ENCODE data around the gene SNAI3. TPM values are rescaled to one million over a fixed set of nuclear protein-coding genes. Genes with fewer than 3 reads are reported as not detected.

SNAI3 gene
- total and polyA plus RNA-seq, 2 experiments from 2014 or later: 2.9 to 3.7 TPM

GRCh38 chr16:88720396-88720970 lies 34.2 kb upstream of the SNAI3 start:
- Histone ChIP-seq H3K27me3 (no peaks in the 10 kb centered on the region), H3K36me3 (peaks cover 26% of the 10 kb centered on the region), H3K4me3 (no peak overlapping the region), H3K9me3 (ENCODE audit: low read depth) (no peaks in the 10 kb centered on the region), H3K4me1 (ENCODE audit: low read depth) (no peaks in the 10 kb centered on the region), H3K27ac (no peak overlapping the region)
- TF ChIP-seq, protein P1, sequence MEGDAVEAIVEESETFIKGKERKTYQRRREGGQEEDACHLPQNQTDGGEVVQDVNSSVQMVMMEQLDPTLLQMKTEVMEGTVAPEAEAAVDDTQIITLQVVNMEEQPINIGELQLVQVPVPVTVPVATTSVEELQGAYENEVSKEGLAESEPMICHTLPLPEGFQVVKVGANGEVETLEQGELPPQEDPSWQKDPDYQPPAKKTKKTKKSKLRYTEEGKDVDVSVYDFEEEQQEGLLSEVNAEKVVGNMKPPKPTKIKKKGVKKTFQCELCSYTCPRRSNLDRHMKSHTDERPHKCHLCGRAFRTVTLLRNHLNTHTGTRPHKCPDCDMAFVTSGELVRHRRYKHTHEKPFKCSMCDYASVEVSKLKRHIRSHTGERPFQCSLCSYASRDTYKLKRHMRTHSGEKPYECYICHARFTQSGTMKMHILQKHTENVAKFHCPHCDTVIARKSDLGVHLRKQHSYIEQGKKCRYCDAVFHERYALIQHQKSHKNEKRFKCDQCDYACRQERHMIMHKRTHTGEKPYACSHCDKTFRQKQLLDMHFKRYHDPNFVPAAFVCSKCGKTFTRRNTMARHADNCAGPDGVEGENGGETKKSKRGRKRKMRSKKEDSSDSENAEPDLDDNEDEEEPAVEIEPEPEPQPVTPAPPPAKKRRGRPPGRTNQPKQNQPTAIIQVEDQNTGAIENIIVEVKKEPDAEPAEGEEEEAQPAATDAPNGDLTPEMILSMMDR (IDR thresholded peaks at IDR 0.05; ENCODE audit: low read depth, low read length): no peak
- no peak for DNase-seq (ENCODE audit: low read depth in 1 of 2, low spot score in 1 of 2)

DNA sequence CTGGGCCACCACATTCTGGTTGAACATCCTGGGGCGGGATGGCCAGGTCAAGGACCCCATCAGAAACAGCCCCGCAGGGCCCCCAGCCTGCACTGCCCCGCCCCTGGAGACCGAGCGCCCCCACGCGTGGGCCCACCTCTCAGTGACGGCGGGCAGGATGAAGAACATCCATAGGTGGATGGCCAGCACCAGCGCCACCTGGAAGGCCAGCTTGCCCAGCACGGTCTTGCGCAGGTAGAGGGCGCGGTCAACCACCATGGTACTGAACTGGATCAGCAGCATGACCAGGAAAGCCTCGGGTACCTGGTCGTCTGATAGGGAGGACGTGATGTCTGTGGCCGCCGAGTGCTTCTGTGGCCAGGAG lies 33.6 kb upstream of the SNAI3 start:
- no peak overlapping the region for H3K4me3 ChIP-seq
- no peaks in the 10 kb centered on the region for H3K9me3 ChIP-seq (ENCODE audit: low read depth)
- no peak for DNase-seq (ENCODE audit: low read depth in 1 of 2, low spot score in 1 of 2)
- no peak overlapping the region for H3K27ac ChIP-seq
- peaks cover 26% of the 10 kb centered on the region for H3K36me3 ChIP-seq
- H3K4me1 ChIP-seq (ENCODE audit: low read depth): no peaks in the 10 kb centered on the region
- TF ChIP-seq, protein P1 (IDR thresholded peaks at IDR 0.05; ENCODE audit: low read depth, low read length): no peak
- H3K27me3 ChIP-seq: no peaks in the 10 kb centered on the region

GRCh38 chr16:88719267-88719932 lies 33.1 kb upstream of the SNAI3 start:
- H3K4me3 ChIP-seq: no peak overlapping the region
- H3K9me3 ChIP-seq (ENCODE audit: low read depth): no peaks in the 10 kb centered on the region
- DNase-seq (ENCODE audit: low read depth in 1 of 2, low spot score in 1 of 2): no peak
- TF ChIP-seq, protein P1 (IDR thresholded peaks at IDR 0.05; ENCODE audit: low read depth, low read length): no peak
- peaks cover 26% of the 10 kb centered on the region for H3K36me3 ChIP-seq
- no peaks in the 10 kb centered on the region for H3K27me3 ChIP-seq
- H3K4me1 ChIP-seq (ENCODE audit: low read depth): no peaks in the 10 kb centered on the region
- H3K27ac ChIP-seq: no peak overlapping the region

GRCh38 chr16:88718178-88718577 lies 31.9 kb upstream of the SNAI3 start:
- H3K36me3 ChIP-seq: peaks cover 26% of the 10 kb centered on the region

DNA sequence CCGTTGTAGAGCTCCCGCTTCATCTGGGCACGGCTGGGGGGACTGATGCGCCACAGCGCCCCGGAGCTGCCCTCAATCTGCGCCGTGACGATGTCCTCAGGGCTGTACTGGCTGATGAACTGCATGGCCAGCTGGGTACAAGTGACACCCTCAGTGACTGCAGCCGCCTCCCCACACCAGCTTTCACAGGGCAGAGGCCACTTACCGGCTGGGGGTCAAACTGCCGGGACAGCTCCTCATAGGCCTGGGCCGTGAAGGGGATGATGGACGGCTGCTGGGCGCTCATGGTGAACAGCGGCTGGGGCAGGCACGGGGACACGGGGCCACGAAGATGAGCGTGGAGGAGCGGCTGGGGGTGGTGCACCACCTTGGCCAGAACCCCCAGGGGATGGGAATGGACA lies 30.3 kb upstream of the SNAI3 start:
- Histone ChIP-seq H3K4me1 (ENCODE audit: low read depth) (no peaks in the 10 kb centered on the region), H3K36me3 (peaks cover 18% of the 10 kb centered on the region), H3K27ac (no peak overlapping the region), H3K4me3 (no peak overlapping the region), H3K9me3 (ENCODE audit: low read depth) (no peaks in the 10 kb centered on the region), H3K27me3 (no peaks in the 10 kb centered on the region)
- DNase-seq (ENCODE audit: low read depth in 1 of 2, low spot score in 1 of 2): no peak
- TF ChIP-seq, protein P1 (IDR thresholded peaks at IDR 0.05; ENCODE audit: low read depth, low read length): no peak

More at GRCh38 chr16:88718178-88718577, 31.9 kb upstream of the SNAI3 start:
- Histone ChIP-seq H3K9me3 (ENCODE audit: low read depth) (no peaks in the 10 kb centered on the region), H3K4me3 (no peak overlapping the region), H3K27me3 (no peaks in the 10 kb centered on the region), H3K27ac (no peak overlapping the region), H3K4me1 (ENCODE audit: low read depth) (no peaks in the 10 kb centered on the region)
- TF ChIP-seq, protein P1 (IDR thresholded peaks at IDR 0.05; ENCODE audit: low read depth, low read length): no peak
- no peak for DNase-seq (ENCODE audit: low read depth in 1 of 2, low spot score in 1 of 2)

Data from cardiac muscle cell (in vitro differentiated cells and primary cell).